LoVo (cell line): ENCODE results near the gene MRNIP.

ENCODE experiments used
- DNase-seq: peaks from one replicate; pipeline ENCODE4 v3.0.0-alpha.2; 2016; ENCODE audit warnings: low spot score

MRNIP gene

DNA sequence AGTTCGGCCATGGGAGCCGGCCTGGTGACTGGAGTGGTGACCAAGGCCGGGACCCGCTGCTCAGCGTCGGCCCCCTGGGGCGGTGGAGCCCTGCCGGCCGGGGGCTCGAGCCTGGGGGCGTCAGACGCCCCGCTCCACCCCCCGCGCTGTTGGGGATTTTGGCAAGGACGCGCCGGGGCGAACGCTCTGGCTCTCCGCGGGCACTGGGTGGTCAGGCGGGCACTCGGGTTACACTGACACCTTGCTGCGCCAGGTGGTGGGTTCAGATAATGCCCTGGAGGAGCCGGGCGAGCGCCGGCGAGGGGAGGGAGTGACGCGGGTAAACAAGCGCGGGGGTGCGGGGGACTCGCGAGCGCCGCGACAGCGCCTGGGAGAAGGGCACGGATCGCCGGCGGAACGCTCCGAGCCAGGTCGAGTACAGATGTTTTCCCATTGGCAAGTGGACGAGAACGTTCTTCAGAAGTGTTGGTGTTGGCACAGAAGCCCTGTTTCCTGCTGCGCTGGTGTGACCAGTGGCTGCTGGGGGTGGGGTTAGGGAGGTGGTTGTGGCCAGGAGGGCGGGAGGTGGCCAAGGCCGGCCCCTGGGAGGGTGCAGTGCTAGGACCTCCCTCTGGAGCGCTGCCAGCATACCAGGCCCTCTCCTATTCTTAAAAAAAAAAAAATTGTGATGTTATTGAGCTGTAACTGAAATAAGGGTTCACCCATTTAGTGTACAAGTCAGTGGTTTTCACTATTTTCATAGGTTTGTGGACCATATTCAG, 37.1 kb downstream of the MRNIP start:
- DNase-seq: peak; percentile 92

GRCh38 chr5:179820483-179821297, 37.9 kb downstream of the MRNIP start, which contains the start of gene SQSTM1:
TSS of gene SQSTM1 (plus strand) at chr5:179820905. CDS start at chr5:179820937, 32 bp downstream.
- DNase-seq: peak; percentile 81

DNA sequence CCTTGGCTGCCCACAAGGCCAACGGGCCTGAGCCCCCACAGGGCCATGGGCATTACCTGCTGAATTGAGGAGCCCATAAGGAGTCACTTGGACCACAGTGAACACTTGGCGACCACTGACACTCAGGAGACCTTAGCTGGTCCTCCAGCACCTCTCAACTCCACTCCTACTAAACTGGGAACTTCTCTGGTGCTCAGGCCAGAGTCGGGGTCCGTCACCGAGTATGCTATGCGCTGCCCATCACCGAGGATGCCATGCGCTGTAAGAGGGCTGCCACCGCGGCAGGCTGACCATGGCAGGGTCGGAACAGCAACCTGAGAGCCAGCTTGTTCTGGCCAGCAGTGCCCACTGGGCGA, 38.5 kb downstream of the MRNIP start:
- DNase-seq: no peak

DNA sequence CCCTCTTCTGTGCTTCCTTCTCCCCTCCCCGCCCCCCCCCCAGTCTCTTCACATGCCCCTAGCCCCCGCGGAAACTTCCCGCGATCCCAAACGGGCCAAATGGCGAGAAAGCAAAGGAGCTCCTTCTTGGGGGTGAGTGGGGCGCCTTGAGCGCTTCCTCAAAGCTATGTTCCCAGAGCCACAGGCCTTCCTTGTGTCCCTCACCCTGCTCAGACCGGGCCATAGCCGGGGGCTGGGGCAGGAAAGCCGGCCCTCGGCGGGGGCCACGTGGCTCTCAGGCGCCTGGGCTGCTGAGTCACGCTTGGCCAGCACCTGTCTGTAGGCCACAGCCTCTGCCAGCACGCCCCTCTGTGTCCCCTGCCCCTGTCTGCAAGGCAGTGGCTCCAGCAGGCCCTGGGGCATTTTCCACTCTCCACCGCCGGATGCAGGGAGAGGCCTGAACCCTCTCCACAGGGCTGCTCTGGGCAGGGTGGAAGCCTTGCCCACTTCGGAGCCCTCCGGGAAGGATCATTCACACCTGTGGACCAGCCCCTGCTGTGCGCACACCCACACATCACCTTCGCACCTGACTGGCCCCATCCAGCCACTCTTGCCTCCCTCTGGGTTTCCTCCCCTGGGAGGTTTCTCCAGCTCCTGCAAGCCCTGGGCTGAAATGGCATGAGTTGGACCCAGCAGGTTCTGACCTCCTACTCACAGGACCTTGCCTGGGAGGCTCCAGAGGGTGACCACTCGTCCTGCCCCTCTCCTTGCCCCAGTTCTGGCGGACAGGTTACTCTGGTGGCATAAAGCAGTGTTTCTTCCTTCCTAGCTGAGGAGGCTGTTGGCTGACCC, 39.1 kb downstream of the MRNIP start:
- DNase-seq: peak; percentile 83

- DNase-seq: peak; percentile 98
Measured at GRCh38 chr5:179818746-179819295, 39.8 kb downstream of the MRNIP start.

- no peak for DNase-seq
Measured at GRCh38 chr5:179817890-179818745, 40.5 kb downstream of the MRNIP start.

DNA sequence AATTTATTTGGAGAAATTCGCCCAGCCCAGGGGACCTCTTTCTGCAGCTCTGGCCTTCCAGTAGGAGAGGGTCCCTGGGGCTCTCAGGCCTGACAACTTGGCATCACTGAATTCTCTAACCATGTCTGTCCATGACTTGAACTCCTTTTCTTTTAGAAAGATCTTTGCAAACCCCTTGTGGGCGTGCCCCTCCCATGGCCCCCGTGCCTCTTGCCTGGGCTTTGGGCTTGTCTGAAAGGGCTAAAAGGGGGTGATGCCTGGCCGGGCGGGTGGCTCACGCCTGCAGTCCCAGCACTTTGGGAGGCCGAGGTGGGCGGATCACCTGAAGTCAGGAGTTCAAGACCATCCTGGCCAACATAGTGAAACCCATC, 41.2 kb downstream of the MRNIP start:
- no peak for DNase-seq

DNA sequence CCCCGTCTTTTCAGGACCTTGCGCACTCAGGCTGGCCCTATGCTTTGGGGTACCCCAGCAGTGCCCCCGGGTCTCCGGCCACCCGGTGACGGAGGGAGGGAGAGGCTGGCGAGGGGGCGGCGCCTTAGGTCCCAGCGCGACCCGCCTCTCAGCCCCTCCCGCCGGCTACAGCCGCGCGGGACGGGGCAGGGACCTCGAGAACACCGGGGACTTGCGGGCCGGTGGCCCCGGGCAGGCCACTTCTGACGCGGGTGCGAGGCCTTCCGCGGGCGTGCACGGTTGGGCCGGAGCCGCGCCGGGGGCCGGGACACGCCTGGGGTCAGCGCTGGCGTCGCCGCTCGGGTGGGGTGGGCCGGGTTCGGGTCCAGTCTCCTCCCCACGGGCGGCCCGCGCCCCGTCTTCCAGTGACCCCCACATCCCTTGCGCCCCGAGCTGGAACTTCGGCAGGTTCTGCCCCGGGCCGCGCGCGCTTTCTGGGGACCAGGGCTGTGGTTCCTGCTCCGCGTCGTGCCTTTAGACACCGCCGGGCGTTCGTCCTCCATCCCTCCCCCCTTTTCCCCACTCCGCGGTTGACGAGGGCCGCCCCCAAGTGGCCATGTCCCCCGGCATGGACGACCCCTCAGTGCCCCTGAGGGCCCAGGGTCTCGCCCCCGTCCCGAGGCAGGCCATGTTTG, 41.7 kb downstream of the MRNIP start:
- no peak for DNase-seq

DNA sequence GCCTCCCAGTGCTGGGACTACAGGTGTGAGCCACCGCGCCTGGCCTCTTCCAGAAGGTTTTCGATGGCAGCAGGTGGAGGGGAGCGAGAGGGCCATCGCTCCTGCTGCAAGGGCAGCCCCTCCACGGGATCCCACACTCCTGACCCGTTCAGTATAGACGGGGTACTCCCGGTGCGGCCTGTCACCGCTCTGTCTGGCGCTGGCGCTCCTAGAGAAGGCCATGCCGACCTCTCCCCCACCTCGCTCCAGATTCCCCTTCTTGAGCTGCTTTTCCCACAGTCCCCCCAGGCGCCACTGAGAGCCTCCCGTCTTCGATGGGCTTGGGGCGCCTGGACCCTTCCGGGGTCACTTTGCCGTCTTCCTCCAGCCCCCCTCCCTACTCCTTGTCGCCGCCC, 42.2 kb downstream of the MRNIP start:
- DNase-seq: no peak

DNA sequence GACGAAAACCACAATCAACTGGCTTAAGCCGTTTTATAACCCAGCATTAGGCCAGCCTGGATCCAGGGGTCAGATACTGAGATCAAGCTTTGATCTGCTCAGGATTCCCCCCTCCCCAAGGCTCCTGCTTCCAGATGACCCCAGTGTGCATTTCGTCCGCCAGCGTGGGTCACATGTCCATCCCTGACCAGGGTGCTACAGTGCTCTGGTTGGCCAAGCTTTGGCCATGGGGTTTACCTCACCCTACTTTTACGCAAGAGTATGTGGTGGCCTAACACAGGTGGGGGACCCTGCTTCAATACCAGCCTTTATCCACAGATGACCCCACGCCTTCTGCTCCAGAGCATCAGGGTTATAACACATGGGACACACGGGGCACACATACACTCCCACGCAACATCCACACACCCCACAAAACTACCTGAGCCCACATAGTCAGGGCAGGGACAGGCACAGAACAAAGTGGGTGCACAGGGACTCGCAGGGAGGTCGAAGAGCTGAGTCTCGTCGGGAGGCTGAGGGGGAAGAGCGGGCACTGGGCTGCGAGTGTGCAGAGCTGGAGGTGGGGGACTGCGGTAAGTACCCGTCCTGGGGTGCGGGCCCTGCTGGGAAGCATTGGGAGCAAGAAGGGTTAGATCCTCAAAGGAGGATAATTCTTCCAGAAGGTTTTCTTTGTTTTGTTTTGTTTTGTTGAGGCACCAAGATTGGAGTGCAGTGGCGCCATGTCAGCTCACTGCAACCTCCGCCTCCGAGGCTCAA, 42.9 kb downstream of the MRNIP start:
- no peak for DNase-seq

DNA sequence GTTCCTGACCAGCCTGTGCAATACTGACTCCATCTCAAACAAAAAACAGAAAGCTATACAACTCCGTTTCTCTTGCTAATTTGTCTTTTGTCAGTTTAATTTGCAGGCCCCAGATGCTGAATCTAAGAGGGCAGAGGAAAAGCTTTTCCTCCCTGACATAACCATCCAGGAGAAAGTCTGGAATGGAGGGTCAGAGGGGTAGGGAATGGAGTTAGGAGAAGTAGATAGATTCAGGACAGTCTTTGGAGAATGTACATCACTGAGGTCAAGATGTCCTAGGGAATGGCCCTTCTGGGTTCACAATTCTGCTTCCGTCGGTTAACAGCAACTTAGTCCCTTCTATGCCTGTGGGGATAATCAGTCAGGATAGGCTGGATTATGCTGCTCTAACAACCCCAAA, 44.5 kb downstream of the MRNIP start:
- DNase-seq: no peak

DNA sequence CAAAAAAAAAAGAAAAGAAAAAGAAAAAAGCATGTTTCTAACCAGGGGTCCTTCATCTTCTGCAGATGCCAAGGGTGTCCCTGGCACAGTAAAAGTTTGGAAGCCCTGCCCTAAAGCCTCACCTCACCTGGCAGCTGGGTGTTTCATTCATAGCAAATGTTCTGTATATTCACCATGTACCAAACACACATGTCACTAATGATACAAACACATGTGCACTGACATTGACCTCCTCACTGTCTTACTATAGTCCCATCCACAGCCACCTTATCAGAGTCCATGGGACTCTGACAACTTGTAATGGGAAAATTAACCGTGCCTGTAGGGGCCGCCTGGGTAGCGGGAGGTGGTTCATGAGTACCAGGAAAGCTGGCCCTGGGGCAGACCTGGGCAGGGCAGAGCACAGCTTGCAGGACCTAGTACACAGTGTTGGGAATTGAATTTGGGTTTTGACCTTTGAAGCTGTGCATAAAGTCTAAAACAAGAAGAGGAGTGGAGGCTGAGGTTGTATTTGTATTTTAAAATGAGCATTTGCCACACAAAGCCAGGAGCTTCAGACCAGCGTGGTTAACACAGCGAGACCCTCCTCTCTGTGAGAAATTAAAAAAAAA, 45.5 kb downstream of the MRNIP start:
- no peak for DNase-seq

GRCh38 chr5:179812135-179812825, 46.3 kb downstream of the MRNIP start:
- DNase-seq: no peak

GRCh38 chr5:179806250-179807048, 52.2 kb downstream of the MRNIP start, which contains the start of gene MGAT4B:
TSS of gene MGAT4B (minus strand) at chr5:179806866. CDS start at chr5:179806583, 283 bp downstream.
- peak; percentile 81 for DNase-seq

GRCh38 chr5:179805529-179806249, 52.9 kb downstream of the MRNIP start:
- no peak for DNase-seq

DNA sequence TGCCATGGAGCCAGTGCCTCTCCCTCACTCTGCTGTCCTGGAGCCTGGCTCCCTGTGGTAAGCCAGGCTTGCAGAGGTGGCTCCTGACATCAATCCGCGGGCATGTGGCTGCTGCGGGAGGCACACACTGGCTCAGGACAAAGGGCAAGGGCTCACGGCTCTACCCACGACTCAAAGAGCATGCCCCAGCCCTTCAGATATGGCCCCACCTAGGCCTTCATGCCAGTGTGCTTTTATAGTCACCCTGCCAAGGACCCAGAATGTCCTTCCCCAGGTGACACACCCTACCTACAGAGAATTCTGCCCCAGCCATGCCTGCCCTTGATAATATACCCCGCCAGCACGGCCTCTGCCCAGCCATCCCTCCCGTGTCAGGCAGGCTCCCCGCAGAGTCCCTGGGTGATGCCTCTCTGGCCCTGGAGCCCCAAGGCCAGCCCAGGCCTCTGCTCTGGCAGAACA, 53.5 kb downstream of the MRNIP start:
- DNase-seq: peak; percentile 66

DNA sequence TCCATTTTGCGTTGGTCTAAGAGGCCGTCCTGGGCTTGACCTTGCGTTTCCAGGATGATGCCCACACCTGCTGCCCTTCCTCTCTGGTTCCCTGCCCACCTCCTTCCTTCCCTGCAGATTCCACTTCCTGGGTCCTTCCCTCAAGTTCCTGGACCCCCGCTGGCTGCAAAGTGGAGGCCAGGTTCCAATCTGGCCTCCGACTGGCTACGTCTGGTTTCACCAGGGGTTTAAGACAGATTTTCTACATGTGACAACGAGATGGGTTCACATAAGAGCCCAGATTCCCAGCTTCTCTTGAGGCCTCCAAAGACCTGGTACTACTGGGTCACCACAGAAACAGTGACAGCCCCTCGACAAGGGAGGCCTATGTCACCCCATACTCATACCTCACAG, 54.1 kb downstream of the MRNIP start:
- DNase-seq: no peak
